ENCODE measurements around the gene DCLK1.
"Not testable (repeated sequence)": the region's sequence is repeated elsewhere in the genome, so short reads cannot be mapped to it uniquely, and the experiment has no call there.

The DCLK1 gene

GRCh38 chr13:36115306-36115705, 15.9 kb downstream of the DCLK1 start:
- FAIRE-seq: no peak
- TF ChIP-seq CTCF (IDR thresholded peaks at IDR 0.05; ENCODE audit: insufficient read depth, missing control alignments): no peak
- DNase-seq (ENCODE audit: insufficient read length, low spot score): no peak

- no peak for DNase-seq (ENCODE audit: insufficient read length, low spot score)
- FAIRE-seq: no peak
- TF ChIP-seq CTCF (IDR thresholded peaks at IDR 0.05; ENCODE audit: insufficient read depth, missing control alignments): no peak
These were observed 16.9 kb downstream of the DCLK1 start for GRCh38 chr13:36114233-36114632.

- FAIRE-seq: no peak
- no peak for TF ChIP-seq CTCF (IDR thresholded peaks at IDR 0.05; ENCODE audit: insufficient read depth, missing control alignments)
- no peak for DNase-seq (ENCODE audit: insufficient read length, low spot score)
These were observed 22.2 kb downstream of the DCLK1 start for GRCh38 chr13:36108954-36109353.

- no peak for DNase-seq (ENCODE audit: insufficient read length, low spot score)
- no peak for FAIRE-seq
- no peak for TF ChIP-seq CTCF (IDR thresholded peaks at IDR 0.05; ENCODE audit: insufficient read depth, missing control alignments)
These were observed 22.8 kb downstream of the DCLK1 start for GRCh38 chr13:36108342-36108741.

GRCh38 chr13:36107521-36107920, 23.7 kb downstream of the DCLK1 start:
- no peak for DNase-seq (ENCODE audit: insufficient read length, low spot score)
- no peak for TF ChIP-seq CTCF (IDR thresholded peaks at IDR 0.05; ENCODE audit: insufficient read depth, missing control alignments)
- no peak for FAIRE-seq

GRCh38 chr13:36105726-36106125, 25.5 kb downstream of the DCLK1 start:
- TF ChIP-seq CTCF (IDR thresholded peaks at IDR 0.05; ENCODE audit: insufficient read depth, missing control alignments): no peak
- FAIRE-seq (no peak), DNase-seq (ENCODE audit: insufficient read length, low spot score) (no peak)

- DNase-seq (ENCODE audit: insufficient read length, low spot score) (no peak), FAIRE-seq (no peak)
- no peak for TF ChIP-seq CTCF (IDR thresholded peaks at IDR 0.05; ENCODE audit: insufficient read depth, missing control alignments)
These were observed 28.5 kb downstream of the DCLK1 start for GRCh38 chr13:36102721-36103120.

GRCh38 chr13:36101907-36102306, 29.3 kb downstream of the DCLK1 start:
- not testable (repeated sequence) for DNase-seq (ENCODE audit: insufficient read length, low spot score); FAIRE-seq

Measured in D721Med (cell line).